Measurements from ENCODE around the gene UNC5A.

UNC5A gene

GRCh38 chr5:176878906-176879662 lies 68.7 kb downstream of the UNC5A start:
- no peak overlapping the region for H3K4me3 ChIP-seq (ENCODE audit: low read length)
- no peak for TF ChIP-seq CTCF (IDR thresholded peaks at IDR 0.05; ENCODE audit: insufficient read depth, low read depth, low read length, missing control alignments)
- DNase-seq (ENCODE audit: low read depth) = no peak

GRCh38 chr5:176879663-176880361 lies 69.5 kb downstream of the UNC5A start:
- H3K4me3 ChIP-seq (ENCODE audit: low read length) = no peak overlapping the region
- TF ChIP-seq CTCF (IDR thresholded peaks at IDR 0.05; ENCODE audit: insufficient read depth, low read depth, low read length, missing control alignments) = no peak
- DNase-seq (ENCODE audit: low read depth) = no peak

GRCh38 chr5:176880366-176881020 lies 70.1 kb downstream of the UNC5A start:
- TF ChIP-seq CTCF (IDR thresholded peaks at IDR 0.05; ENCODE audit: insufficient read depth, low read depth, low read length, missing control alignments) = no peak
- DNase-seq (ENCODE audit: low read depth) = no peak
- no peak overlapping the region for H3K4me3 ChIP-seq (ENCODE audit: low read length)

- TF ChIP-seq CTCF (IDR thresholded peaks at IDR 0.05; ENCODE audit: insufficient read depth, low read depth, low read length, missing control alignments) = no peak
- DNase-seq (ENCODE audit: low read depth) = no peak
- H3K4me3 ChIP-seq (ENCODE audit: low read length) = no peak overlapping the region
These were observed 70.8 kb downstream of the UNC5A start for GRCh38 chr5:176881021-176881749.

GRCh38 chr5:176881816-176882566 lies 71.6 kb downstream of the UNC5A start:
- no peak overlapping the region for H3K4me3 ChIP-seq (ENCODE audit: low read length)
- DNase-seq (ENCODE audit: low read depth) = no peak
- no peak for TF ChIP-seq CTCF (IDR thresholded peaks at IDR 0.05; ENCODE audit: insufficient read depth, low read depth, low read length, missing control alignments)

- H3K4me3 ChIP-seq (ENCODE audit: low read length) = no peak overlapping the region
- peak; percentile 14 for DNase-seq (ENCODE audit: low read depth)
- TF ChIP-seq CTCF (IDR thresholded peaks at IDR 0.05; ENCODE audit: insufficient read depth, low read depth, low read length, missing control alignments) = no peak
These were observed 72.2 kb downstream of the UNC5A start for GRCh38 chr5:176882567-176882903.
